MCF 10A (cell line): ENCODE measurements around the gene EGR4. TPM values are rescaled to one million over a fixed set of nuclear protein-coding genes. Genes with fewer than 3 reads are reported as not detected.

Experiments used
- BruUV-seq: library from RNA; stranded (reverse); fragments of 400-500 nt; replicated peaks from 2 replicates; lab custom pipeline; 2021; lab: Mats Ljungman, UMichigan
- CTCF ChIA-PET: fragments of 300-600 bp; sonication (Branson Sonifier 250); formaldehyde crosslinking; extraction: SDS; loops from one replicate; lab custom pipeline; 2021; ENCODE audit warnings: antibody characterized with exemption, inconsistent platforms; lab: Yijun Ruan, JAX
- POLR2A ChIA-PET: fragments of 300-600, 350-650 bp; sonication (Branson Sonifier 250); formaldehyde crosslinking; extraction: SDS; loops from one replicate; lab custom pipeline; 2020; ENCODE audit warnings: antibody characterized with exemption, inconsistent platforms; lab: Yijun Ruan, JAX
- DNase-seq: peaks from one replicate; pipeline ENCODE4 v3.0.0-alpha.2; 2018; ENCODE audit not compliant: unreplicated experiment
- H3K27ac Mint-ChIP-seq: one replicate; pipeline ENCODE4 v1.8.0; 2022; ENCODE audit warnings: mild to moderate bottlenecking, low read depth, mixed read lengths; ENCODE audit not compliant: unreplicated experiment
- H3K27me3 Mint-ChIP-seq: one replicate; pipeline ENCODE4 v1.8.0; 2022; ENCODE audit warnings: mixed read lengths; ENCODE audit not compliant: insufficient read depth, unreplicated experiment
- H3K36me3 Mint-ChIP-seq: one replicate; pipeline ENCODE4 v1.8.0; 2022; ENCODE audit warnings: mild to moderate bottlenecking, moderate library complexity, mixed read lengths; ENCODE audit not compliant: insufficient read depth, unreplicated experiment
- H3K4me1 Mint-ChIP-seq: one replicate; pipeline ENCODE4 v1.8.0; 2022; ENCODE audit warnings: mixed read lengths; ENCODE audit not compliant: insufficient read depth, unreplicated experiment
- H3K4me3 Mint-ChIP-seq: one replicate; pipeline ENCODE4 v1.8.0; 2022; ENCODE audit warnings: mild to moderate bottlenecking, moderate library complexity, mixed read lengths; ENCODE audit not compliant: unreplicated experiment
- H3K9me3 Mint-ChIP-seq: one replicate; pipeline ENCODE4 v1.8.0; 2022; ENCODE audit warnings: mixed read lengths; ENCODE audit not compliant: unreplicated experiment
- CTCF ChIP-seq: fragments of 200-600 bp; IDR thresholded peaks from one replicate; pipeline ENCODE4 v1.8.0; 2022; ENCODE audit warnings: antibody characterized with exemption, mild to moderate bottlenecking; ENCODE audit not compliant: unreplicated experiment
- intact Hi-C: fragments of 100-400 bp; cut with micrococcal nuclease; formaldehyde crosslinking; loops from 2 replicates; pipeline ENCODE4 v1.14.1; 2022
- total RNA-seq: library from RNA; stranded (reverse); gene quantifications from 2 replicates; pipeline ENCODE4 v1.2.3, GENCODE V29; 2022

Gene EGR4
- total RNA-seq, 1 experiment from 2014 or later: 0.37 TPM

GRCh38 chr2:73255007-73255644, 38.2 kb downstream of the EGR4 start:
- ChIA-PET CTCF (no interaction called here), POLR2A (interaction anchor here (1.7 to 2.4 kb wide), 2 partner anchors 10 to 21 kb away, joined by 7 to 11 read pairs; partner anchors contain the start of genes CCT7 and PRADC1)
- H3K4me3 Mint-ChIP-seq: no peak overlapping the region
- no peaks in the 10 kb centered on the region for H3K4me1 Mint-ChIP-seq
- peaks cover 39% of the 10 kb centered on the region for H3K36me3 Mint-ChIP-seq
- no peak for TF ChIP-seq CTCF
- no peaks in the 10 kb centered on the region for H3K27me3 Mint-ChIP-seq
- BruUV-seq: no TSS peak
- H3K9me3 Mint-ChIP-seq: no peaks in the 10 kb centered on the region
- DNase-seq: peak; percentile 77
- H3K27ac Mint-ChIP-seq: no peak overlapping the region
- intact Hi-C loops: no loop called here

GRCh38 chr2:73254343-73255006, 38.9 kb downstream of the EGR4 start:
- TSS peak; percentile 8 for BruUV-seq
- Mint-ChIP-seq H3K4me3 (no peak overlapping the region), H3K9me3 (no peaks in the 10 kb centered on the region), H3K4me1 (no peaks in the 10 kb centered on the region), H3K36me3 (peaks cover 45% of the 10 kb centered on the region), H3K27me3 (no peaks in the 10 kb centered on the region), H3K27ac (no peak overlapping the region)
- ChIA-PET POLR2A (interaction anchor here (0.6 to 2.4 kb wide), 5 partner anchors 10 to 77 kb away, joined by 3 to 11 read pairs (median 3); partner anchors contain the start of genes CCT7 and PRADC1), CTCF (interaction anchor here (0.6 kb wide), 2 partner anchors 13 to 59 kb away, joined by 3 to 5 read pairs; no protein-coding TSS in a partner anchor)
- intact Hi-C loops: no loop called here
- no peak for TF ChIP-seq CTCF
- no peak for DNase-seq

GRCh38 chr2:73253901-73254300, 39.4 kb downstream of the EGR4 start:
- no peak for TF ChIP-seq CTCF
- POLR2A ChIA-PET: interaction anchor here (0.6 to 2.4 kb wide), 5 partner anchors 9 to 77 kb away, joined by 3 to 11 read pairs (median 3); partner anchors contain the start of genes CCT7 and PRADC1
- H3K27ac Mint-ChIP-seq: no peak overlapping the region
- H3K9me3 Mint-ChIP-seq: no peaks in the 10 kb centered on the region
- intact Hi-C loops: no loop called here
- no TSS peak for BruUV-seq
- H3K4me3 Mint-ChIP-seq: no peak overlapping the region
- H3K4me1 Mint-ChIP-seq: no peaks in the 10 kb centered on the region
- H3K27me3 Mint-ChIP-seq: no peaks in the 10 kb centered on the region
- no peak for DNase-seq
- peaks cover 51% of the 10 kb centered on the region for H3K36me3 Mint-ChIP-seq
- CTCF ChIA-PET: interaction anchor here (0.6 to 0.7 kb wide), 3 partner anchors 14 to 60 kb away, joined by 3 to 5 read pairs (median 3); no protein-coding TSS in a partner anchor

- no TSS peak for BruUV-seq
- Mint-ChIP-seq H3K9me3 (no peaks in the 10 kb centered on the region), H3K4me1 (no peaks in the 10 kb centered on the region), H3K36me3 (peaks cover 56% of the 10 kb centered on the region), H3K27ac (no peak overlapping the region), H3K27me3 (no peaks in the 10 kb centered on the region), H3K4me3 (no peak overlapping the region)
- no peak for DNase-seq
- ChIA-PET POLR2A (interaction anchor here (1.1 to 2.4 kb wide), 4 partner anchors 19 to 38 kb away, joined by 3 to 11 read pairs (median 3); partner anchors contain the start of genes CCT7 and PRADC1), CTCF (interaction anchor here (0.7 kb wide), 1 partner anchor 18 kb away, joined by 3 read pairs; no protein-coding TSS in a partner anchor)
- intact Hi-C loops: no loop called here
- no peak for TF ChIP-seq CTCF
Measured at GRCh38 chr2:73253400-73253799, 39.9 kb downstream of the EGR4 start.
